ENCODE data around the gene DLG1.

Gene DLG1

DNA sequence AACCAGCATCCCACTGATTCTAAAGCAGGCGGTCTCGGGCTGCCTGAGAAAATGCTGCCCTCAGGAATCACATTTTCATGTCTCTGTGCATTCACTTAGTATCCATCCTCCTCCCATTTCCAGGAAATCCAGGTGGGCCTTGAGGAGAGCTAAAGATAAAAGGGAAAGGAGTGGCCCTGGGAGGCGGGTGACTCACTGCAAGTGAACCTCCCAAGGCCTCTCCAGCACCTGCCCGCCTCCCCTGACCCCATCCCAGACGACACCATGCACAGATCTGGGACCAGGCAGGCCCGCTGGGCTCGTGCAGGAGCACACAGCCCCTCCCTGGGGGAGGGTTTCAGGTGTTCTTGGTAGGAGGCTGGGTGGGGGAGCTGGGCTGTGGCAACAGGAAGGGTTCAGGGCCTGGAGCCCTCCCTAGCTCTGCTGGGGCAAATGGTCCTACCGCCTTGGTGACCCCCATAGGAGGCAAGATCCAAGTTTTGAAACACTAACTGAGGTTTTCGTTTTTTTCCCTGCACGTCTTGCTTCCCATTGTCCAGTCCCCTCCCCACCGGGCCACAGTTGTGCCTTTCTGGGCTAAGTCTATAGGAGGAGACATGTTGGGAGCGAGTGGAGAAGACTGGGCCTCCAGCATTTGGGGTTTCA is 291.0 kb downstream of the DLG1 start:
- Histone ChIP-seq H3K4me1 (ENCODE audit: insufficient read depth, low read length) (peaks cover 5% of the 10 kb centered on the region), H3K36me3 (ENCODE audit: insufficient read depth, low read length) (no peaks in the 10 kb centered on the region), H3K9me3 (ENCODE audit: low read length) (peaks cover 6% of the 10 kb centered on the region), H2AFZ (ENCODE audit: low read depth, low read length) (no peak overlapping the region), H3K27me3 (ENCODE audit: insufficient read depth, low read length) (no peaks in the 10 kb centered on the region), H3K4me3 (ENCODE audit: low read length) (no peak overlapping the region)

DNA sequence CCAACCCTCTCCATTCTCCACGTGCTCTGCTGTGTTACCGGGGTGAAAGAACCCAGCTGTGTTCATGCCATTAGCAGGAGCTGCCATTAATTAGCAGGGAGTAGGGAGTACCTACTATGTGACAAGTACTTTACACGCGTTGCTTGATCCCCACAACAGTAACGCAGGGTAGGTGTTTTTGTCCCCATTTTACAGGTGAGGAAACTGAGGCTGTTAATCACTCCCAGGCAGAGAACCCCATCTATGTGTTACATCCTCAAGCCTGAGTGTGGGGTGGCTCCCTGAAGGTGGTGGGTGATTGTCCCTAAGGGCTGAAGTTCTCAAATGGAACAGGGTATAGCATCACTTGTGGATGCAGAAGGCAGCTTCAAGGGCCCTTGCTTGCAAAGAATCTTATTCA is 291.6 kb downstream of the DLG1 start:
- Histone ChIP-seq H3K36me3 (ENCODE audit: insufficient read depth, low read length) (no peaks in the 10 kb centered on the region), H3K4me3 (ENCODE audit: low read length) (no peak overlapping the region), H3K9me3 (ENCODE audit: low read length) (peaks cover 6% of the 10 kb centered on the region), H3K27me3 (ENCODE audit: insufficient read depth, low read length) (no peaks in the 10 kb centered on the region), H2AFZ (ENCODE audit: low read depth, low read length) (no peak overlapping the region), H3K4me1 (ENCODE audit: insufficient read depth, low read length) (peaks cover 4% of the 10 kb centered on the region)

DNA sequence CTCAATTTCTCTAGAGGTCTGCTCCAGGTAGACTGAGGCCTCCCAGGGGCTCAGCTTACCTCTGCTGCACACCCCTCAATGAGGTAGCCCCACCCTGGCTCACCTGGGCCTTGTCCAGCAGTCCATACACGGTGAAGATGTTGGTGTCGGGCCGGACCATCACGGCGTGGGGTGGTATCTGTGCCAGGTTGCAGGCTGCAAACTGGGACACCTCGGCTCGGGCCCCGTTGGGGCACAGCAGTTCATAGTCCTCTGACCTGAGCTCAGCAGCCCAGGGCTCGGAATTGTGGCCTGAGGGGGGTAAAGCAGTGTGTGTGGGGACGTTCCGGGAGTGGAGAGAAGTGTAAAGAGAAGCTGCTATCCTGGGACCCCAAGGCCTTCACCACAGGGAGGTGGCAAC is 292.0 kb downstream of the DLG1 start:
- no peaks in the 10 kb centered on the region for H3K4me1 ChIP-seq (ENCODE audit: insufficient read depth, low read length)
- H3K36me3 ChIP-seq (ENCODE audit: insufficient read depth, low read length), result no peaks in the 10 kb centered on the region
- no peaks in the 10 kb centered on the region for H3K27me3 ChIP-seq (ENCODE audit: insufficient read depth, low read length)
- no peak overlapping the region for H2AFZ ChIP-seq (ENCODE audit: low read depth, low read length)
- H3K4me3 ChIP-seq (ENCODE audit: low read length), result no peak overlapping the region
- peaks cover 6% of the 10 kb centered on the region for H3K9me3 ChIP-seq (ENCODE audit: low read length)

DNA sequence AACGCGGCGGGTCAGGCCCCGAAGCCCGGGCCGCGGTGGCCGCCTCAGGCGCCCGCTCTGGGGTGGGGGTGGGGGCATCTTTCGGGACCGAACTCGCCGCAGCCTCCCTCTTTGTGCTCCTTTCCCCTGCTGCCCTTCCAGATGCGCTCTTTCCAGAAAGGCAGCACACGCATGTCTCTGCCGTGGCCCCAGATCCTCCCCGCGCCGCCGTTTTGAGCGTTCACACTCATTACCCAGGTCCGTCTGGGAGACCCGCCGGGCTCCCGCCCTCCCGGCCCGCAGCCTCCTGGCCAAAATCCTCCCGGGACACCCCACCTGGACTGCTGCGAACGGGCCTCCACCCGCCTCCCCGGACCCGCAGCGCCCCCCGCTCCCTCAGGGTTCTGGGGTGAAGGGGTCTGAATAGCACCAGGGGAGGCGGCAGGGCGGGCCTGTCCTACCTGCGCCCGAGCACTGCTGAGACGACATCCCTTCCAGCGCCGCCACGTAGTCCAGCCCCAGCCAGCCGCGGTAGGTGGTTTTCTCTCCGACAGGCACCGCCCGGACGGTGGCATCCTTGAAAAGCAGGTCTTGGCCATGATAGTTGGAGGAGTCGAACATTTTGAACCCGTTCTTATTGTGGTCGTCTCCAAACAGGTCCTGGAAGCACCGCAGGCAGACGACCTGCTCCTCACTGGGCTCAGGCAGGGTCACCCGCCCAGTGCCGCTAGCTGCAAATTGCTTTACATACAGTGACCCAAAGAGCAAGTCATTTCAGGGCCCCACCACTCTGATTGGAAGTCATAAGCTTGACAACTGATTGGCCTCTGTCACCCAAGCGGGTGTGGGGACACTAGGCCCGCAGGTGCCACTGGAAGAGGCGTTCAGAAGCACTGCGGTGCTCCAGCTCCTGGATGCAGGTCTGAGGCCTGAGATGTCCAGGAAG is 294.7 kb downstream of the DLG1 start:
- Histone ChIP-seq H2AFZ (ENCODE audit: low read depth, low read length) (no peak overlapping the region), H3K27me3 (ENCODE audit: insufficient read depth, low read length) (no peaks in the 10 kb centered on the region), H3K4me1 (ENCODE audit: insufficient read depth, low read length) (no peaks in the 10 kb centered on the region), H3K36me3 (ENCODE audit: insufficient read depth, low read length) (no peaks in the 10 kb centered on the region), H3K9me3 (ENCODE audit: low read length) (peaks cover 6% of the 10 kb centered on the region), H3K4me3 (ENCODE audit: low read length) (no peak overlapping the region)

DNA sequence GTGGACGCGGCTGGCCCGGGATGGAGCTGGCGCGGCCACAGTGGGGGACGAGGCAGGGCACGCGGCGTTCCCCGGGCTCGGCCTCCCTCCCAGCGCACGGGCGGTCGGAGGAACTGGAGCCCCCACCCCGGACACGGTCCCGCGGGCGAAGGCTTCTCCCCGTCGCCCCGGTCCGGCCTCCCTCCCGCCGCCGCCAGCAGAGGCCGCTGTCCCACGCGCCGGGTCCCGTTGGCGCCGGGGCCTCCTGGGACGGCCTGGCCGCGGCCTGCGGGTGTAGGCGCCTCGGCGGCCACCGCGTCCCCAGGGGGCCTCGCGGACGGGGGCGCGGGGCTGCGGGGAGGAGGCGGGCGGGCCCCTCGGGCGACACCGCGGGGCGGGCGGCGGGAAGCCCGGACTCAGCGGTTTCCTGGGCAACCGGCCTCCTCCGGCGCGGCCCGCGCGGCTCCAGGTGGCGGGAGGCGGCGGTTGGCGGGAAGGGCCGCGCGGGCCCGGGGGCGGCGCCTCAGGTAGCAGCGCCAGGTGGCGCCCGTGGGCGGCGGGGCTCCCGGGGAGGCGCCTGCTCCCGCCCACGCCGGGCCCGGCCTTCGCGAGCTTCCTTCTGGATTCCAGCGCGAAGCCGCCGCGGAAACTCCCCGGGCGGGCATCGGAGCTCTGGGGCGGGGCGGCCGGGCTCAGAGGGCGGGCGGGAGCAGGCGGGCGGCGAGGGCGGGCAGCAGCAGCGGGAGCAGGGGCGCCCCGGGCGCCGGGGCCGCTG is 295.5 kb downstream of the DLG1 start:
- Histone ChIP-seq H3K27me3 (ENCODE audit: insufficient read depth, low read length) (no peaks in the 10 kb centered on the region), H3K36me3 (ENCODE audit: insufficient read depth, low read length) (no peaks in the 10 kb centered on the region), H3K9me3 (ENCODE audit: low read length) (peaks cover 6% of the 10 kb centered on the region), H3K4me1 (ENCODE audit: insufficient read depth, low read length) (no peaks in the 10 kb centered on the region), H2AFZ (ENCODE audit: low read depth, low read length) (no peak overlapping the region), H3K4me3 (ENCODE audit: low read length) (no peak overlapping the region)

DNA sequence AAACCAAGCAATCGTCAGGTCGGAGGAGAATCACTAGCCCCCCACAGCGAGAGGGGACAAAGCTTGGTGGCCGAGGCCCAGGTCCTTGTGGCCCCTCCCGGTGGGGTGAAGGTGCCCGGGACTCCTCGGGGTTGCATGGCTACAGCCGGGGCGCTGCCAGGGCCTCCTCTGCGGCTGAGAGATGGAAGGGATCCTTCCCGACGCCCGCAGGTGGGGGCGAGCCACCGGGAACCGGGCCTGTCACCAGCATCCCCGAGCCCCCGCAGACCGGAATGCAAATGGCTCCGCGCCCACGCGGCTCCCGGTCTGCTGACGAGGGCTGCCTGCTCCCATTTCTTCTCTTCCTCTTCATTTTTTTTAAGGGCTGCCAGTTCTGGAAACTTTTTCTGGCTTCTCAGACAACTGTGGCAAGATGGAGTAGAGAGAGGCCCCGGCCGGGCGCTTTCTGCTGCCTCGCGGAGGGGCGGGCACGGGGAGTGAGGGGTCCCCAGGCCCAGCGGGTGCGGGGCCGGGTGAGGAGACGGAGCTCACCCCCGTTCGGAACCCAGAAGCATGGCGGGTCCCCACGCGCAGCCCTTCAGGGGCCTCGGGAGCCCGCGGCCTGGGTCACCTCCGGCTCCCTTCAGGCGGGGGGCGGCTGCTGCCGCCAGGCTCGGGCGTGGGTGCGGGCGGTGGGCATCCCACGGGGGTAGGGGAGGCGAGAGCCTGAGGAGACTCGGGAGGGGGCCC is 296.3 kb downstream of the DLG1 start:
- Histone ChIP-seq H3K9me3 (ENCODE audit: low read length) (peaks cover 6% of the 10 kb centered on the region), H3K27me3 (ENCODE audit: insufficient read depth, low read length) (no peaks in the 10 kb centered on the region), H3K4me3 (ENCODE audit: low read length) (no peak overlapping the region), H3K4me1 (ENCODE audit: insufficient read depth, low read length) (no peaks in the 10 kb centered on the region), H2AFZ (ENCODE audit: low read depth, low read length) (no peak overlapping the region), H3K36me3 (ENCODE audit: insufficient read depth, low read length) (no peaks in the 10 kb centered on the region)

DNA sequence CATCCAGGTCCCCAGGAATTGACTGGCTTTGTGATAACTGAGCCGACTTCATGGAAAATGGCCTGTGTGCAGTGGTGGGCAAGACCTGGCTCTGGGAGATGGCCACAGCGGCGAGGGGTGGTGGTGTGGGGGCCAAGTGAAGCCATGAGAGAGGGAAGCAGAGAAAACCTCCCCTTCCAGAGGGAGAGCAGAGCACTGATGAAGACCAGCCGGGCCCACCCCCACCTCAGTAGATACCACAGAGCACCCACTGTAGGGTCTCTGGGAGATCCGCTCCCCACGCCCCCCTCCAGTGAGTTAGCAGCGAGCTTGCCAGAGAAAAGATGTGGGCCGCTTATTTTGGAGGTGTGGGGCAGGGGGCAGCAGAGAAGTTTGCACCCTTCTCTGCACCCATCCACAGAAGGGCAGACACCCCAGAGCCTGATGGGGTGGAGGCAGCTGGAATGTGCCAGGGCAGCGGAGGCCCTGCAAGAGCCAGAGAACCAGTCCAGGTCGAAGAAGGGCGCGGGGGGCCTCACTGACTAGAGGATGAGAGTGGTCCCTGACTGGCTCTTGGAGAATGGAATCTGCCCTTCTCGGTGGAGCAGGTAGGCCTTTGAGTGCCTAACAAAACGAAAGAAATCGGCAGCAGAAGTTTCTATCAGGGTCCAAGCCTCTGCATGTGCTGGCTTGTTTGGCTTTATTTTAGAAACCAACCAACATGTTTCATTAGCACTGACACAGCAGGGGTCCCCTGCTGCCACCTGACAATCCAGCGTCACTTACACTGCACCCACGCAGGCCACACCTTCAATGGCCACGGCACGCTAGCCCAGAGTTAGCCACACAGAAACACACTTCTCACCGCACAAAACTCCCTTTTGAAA is 297.1 kb downstream of the DLG1 start:
- no peaks in the 10 kb centered on the region for H3K27me3 ChIP-seq (ENCODE audit: insufficient read depth, low read length)
- H2AFZ ChIP-seq (ENCODE audit: low read depth, low read length), result no peak overlapping the region
- H3K4me3 ChIP-seq (ENCODE audit: low read length), result no peak overlapping the region
- peaks cover 6% of the 10 kb centered on the region for H3K9me3 ChIP-seq (ENCODE audit: low read length)
- H3K4me1 ChIP-seq (ENCODE audit: insufficient read depth, low read length), result no peaks in the 10 kb centered on the region
- no peaks in the 10 kb centered on the region for H3K36me3 ChIP-seq (ENCODE audit: insufficient read depth, low read length)

DNA sequence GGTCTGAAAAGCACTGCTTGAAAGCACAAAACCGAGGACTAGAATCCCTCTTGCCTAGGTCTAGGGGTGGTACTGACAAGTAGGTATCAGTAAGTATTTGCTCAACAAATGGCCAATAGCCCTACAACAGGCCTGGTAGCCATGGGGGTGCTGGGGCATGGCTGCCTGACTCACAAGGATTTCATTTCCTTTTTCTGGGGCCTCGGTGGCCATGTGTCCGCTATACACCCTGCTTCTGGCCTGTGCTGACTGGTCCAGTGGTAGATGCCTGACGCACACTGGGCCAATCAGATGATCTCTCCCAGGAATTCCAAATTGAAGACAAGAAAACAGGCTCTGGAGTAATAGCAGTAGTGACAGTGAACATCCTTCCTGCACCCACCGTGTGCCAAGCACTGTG is 298.2 kb downstream of the DLG1 start:
- peaks cover 1% of the 10 kb centered on the region for H3K9me3 ChIP-seq (ENCODE audit: low read length)
- H3K4me3 ChIP-seq (ENCODE audit: low read length), result no peak overlapping the region
- no peak overlapping the region for H2AFZ ChIP-seq (ENCODE audit: low read depth, low read length)
- H3K4me1 ChIP-seq (ENCODE audit: insufficient read depth, low read length), result no peaks in the 10 kb centered on the region
- H3K36me3 ChIP-seq (ENCODE audit: insufficient read depth, low read length), result no peaks in the 10 kb centered on the region
- H3K27me3 ChIP-seq (ENCODE audit: insufficient read depth, low read length), result no peaks in the 10 kb centered on the region

DNA sequence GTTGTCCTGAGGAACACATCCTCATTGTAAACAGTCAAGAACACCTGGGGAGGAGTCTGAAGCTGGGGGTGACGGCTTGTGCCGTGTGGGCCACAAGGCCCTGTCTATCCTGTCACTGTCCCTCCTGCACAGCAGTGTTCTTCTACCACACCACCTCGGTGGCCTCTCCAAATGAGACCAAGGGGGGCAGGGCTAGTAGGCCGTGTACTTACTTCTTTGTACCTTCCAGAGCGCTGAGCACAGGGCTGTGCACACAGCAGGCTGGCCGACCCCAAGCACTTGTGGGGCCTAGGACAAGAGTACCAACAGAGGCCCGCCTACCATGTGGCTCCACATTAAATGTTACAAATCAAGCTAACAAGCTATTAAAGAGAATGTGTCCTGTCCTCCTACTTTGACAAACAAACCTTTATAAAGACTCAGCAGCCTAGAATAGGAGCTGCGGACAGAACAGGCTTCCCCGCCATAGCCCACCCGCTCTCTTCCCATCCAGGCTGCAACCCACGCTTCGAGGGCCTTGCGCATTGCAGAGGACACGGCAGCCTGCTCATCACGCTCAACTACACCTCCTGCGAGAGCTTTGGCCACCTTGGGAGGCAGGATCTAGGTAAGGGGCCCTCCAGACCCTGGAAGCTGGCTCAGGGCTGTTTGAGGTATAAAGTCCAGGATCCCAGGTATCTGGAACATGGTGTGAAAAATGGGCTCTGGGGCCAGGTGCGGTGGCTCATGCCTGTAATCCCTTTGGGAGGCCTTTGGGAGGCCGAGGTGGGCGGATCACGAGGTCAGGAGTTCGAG is 299.2 kb downstream of the DLG1 start:
- no peak overlapping the region for H2AFZ ChIP-seq (ENCODE audit: low read depth, low read length)
- H3K27me3 ChIP-seq (ENCODE audit: insufficient read depth, low read length), result no peaks in the 10 kb centered on the region
- H3K9me3 ChIP-seq (ENCODE audit: low read length), result no peaks in the 10 kb centered on the region
- H3K4me1 ChIP-seq (ENCODE audit: insufficient read depth, low read length), result no peaks in the 10 kb centered on the region
- H3K4me3 ChIP-seq (ENCODE audit: low read length), result no peak overlapping the region
- H3K36me3 ChIP-seq (ENCODE audit: insufficient read depth, low read length), result no peaks in the 10 kb centered on the region

DNA sequence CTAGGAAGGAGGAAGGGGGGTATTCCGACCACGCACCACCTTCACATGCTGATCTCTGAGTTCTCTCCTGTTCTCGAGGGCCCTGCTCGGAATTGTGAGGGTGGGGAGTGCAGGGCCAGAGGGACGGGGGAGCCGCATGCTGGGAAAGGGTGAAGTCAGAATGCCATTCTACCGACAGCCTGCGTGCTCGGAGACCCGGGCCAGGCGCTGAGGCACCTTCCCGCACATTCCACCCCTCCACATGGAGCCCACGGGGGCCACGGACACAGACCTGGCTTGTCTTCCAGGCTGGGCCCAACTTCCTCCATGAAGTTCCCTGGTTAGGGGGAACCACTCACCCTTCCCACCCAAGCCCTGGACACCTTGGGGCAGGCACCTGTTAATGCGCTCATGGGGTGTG is 301.1 kb downstream of the DLG1 start:
- Histone ChIP-seq H3K4me1 (ENCODE audit: insufficient read depth, low read length) (no peaks in the 10 kb centered on the region), H3K27me3 (ENCODE audit: insufficient read depth, low read length) (no peaks in the 10 kb centered on the region), H2AFZ (ENCODE audit: low read depth, low read length) (no peak overlapping the region), H3K4me3 (ENCODE audit: low read length) (no peak overlapping the region), H3K36me3 (ENCODE audit: insufficient read depth, low read length) (no peaks in the 10 kb centered on the region), H3K9me3 (ENCODE audit: low read length) (no peaks in the 10 kb centered on the region)

DNA sequence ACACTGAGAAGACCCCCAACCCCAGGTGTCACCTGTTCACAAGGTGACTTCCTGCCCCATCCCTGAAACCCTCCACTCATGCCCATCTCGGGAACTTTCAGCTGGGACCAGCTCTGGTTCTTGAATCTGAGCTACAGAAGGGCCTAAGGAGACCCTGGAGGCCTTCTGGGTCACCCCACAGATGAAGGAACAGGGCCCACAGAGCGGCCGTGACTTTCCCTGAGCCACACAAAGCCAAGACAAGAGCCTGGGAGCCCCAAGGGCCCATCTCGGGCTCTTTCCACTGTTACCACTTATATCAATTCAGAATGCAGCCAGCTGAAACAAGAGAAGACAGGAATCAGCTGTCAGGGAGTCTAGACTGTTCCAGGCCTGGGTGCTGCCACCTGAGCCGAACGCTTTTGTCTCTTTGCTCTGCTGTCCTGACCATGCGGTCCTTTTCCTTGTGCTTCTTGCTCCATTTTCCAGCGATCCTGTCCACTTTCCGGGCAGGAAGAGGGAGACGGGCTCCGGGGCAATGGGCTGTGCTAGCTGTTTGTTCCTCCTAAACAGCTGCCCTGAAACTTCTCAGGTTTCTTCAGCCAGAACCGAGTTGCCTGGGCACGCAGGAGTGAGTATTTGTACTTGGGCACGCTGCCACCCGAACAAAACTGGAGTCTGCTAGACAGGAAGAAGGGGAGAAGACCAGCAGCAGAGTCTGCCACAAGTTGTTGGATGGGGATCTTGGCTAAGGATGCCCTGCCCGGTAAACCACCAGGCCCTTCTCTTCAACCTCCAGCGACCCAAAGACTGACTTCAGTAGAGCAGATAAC is 301.8 kb downstream of the DLG1 start:
- H3K27me3 ChIP-seq (ENCODE audit: insufficient read depth, low read length), result no peaks in the 10 kb centered on the region
- no peaks in the 10 kb centered on the region for H3K4me1 ChIP-seq (ENCODE audit: insufficient read depth, low read length)
- no peaks in the 10 kb centered on the region for H3K36me3 ChIP-seq (ENCODE audit: insufficient read depth, low read length)
- no peak overlapping the region for H3K4me3 ChIP-seq (ENCODE audit: low read length)
- H2AFZ ChIP-seq (ENCODE audit: low read depth, low read length), result no peak overlapping the region
- no peaks in the 10 kb centered on the region for H3K9me3 ChIP-seq (ENCODE audit: low read length)
